ENCODE data around the gene MTHFD1L.

- TF ChIP-seq CTCF (IDR thresholded peaks at IDR 0.05) (no peak), EZH2phosphoT487 (IDR thresholded peaks at IDR 0.05) (no peak)
Measured at GRCh38 chr6:151023342-151023741, 157.8 kb downstream of the MTHFD1L start.
